A549 (cell line): ENCODE results near the gene RELN. TPM values are rescaled to one million over a fixed set of nuclear protein-coding genes. Genes with fewer than 3 reads are reported as not detected.
"Not testable (repeated sequence)": the region's sequence is repeated elsewhere in the genome, so short reads cannot be mapped to it uniquely, and the experiment has no call there.

Experiments used
- ATAC-seq, 2 experiments: fragments of 200-7000 bp in 1 of 2; fragments of >200 bp in 1 of 2; cut with Nextera tagmentation in 1 of 2; cut with Tn5 transposase in 1 of 2; 3 replicates each; pipeline versions ENCODE4 v1.8.0 to v1.9.1; 2018 to 2020; ENCODE audit warnings: mild to moderate bottlenecking in 1 of 2, moderate library complexity in 1 of 2
- CTCF ChIA-PET: fragments of 300-600 bp; sonication (Branson Sonifier 250); formaldehyde crosslinking; extraction: SDS; loops from one replicate; lab custom pipeline; 2021; ENCODE audit warnings: antibody characterized with exemption, inconsistent platforms; lab: Yijun Ruan, JAX
- POLR2A ChIA-PET: fragments of 350-600 bp; formaldehyde crosslinking; extraction: SDS; loops from one replicate; lab custom pipeline; 2021; ENCODE audit warnings: antibody characterized with exemption, inconsistent platforms; lab: Yijun Ruan, JAX
- DNase-seq, 2 experiments: peaks; one replicate each; pipeline versions ENCODE4 v3.0.0 to v3.0.0-alpha.2; 2011 to 2016; ENCODE audit warnings: low read depth in 1 of 2, low spot score in 1 of 2
- FAIRE-seq: peaks from 2 replicates; lab custom pipeline; 2011; peaks lifted over from hg19 to GRCh38; lab: Jason Lieb, UNC
- H3K27ac ChIP-seq, 2 experiments: fragments of >200 bp; sonication (Bioruptor Twin); formaldehyde crosslinking; 3 replicates each; pipeline ENCODE4 v1.5.1; 2016 to 2017
- H3K4me1 ChIP-seq: fragments of >200 bp; sonication (Bioruptor Twin); formaldehyde crosslinking; 3 replicates; pipeline ENCODE4 v1.6.1; 2016
- H3K4me2 ChIP-seq: fragments of >200 bp; sonication (Bioruptor Twin); formaldehyde crosslinking; 3 replicates; pipeline ENCODE4 v1.6.1; 2016
- H3K4me3 ChIP-seq: fragments of >200 bp; sonication (Bioruptor Twin); formaldehyde crosslinking; 3 replicates; pipeline ENCODE4 v1.5.1; 2016
- H3K9me3 ChIP-seq: fragments of >200 bp; sonication (Bioruptor Twin); formaldehyde crosslinking; 3 replicates; pipeline ENCODE4 v1.6.1; 2016
- CHD2 ChIP-seq: fragments of 150-350 bp; IDR thresholded peaks from 2 replicates; pipeline ENCODE4 v1.6.1; 2014; ENCODE audit warnings: low read length; ENCODE audit not compliant: partially characterized antibody
- E2F6 ChIP-seq: IDR thresholded peaks from 2 replicates; pipeline ENCODE4 v1.6.1; 2012; ENCODE audit warnings: low read depth, borderline replicate concordance
- EHF ChIP-seq: fragments of 250-450 bp; sonication (Bioruptor Pico); IDR thresholded peaks from 2 replicates; pipeline ENCODE4 v1.5.0; 2020; ENCODE audit warnings: mild to moderate bottlenecking
- ELK1 ChIP-seq: fragments of 150-350 bp; IDR thresholded peaks from 2 replicates; pipeline ENCODE4 v1.6.1; 2014; ENCODE audit warnings: low read depth, mild to moderate bottlenecking, low read length
- FOSB ChIP-seq: fragments of 250-450 bp; sonication (Bioruptor Pico); IDR thresholded peaks from 2 replicates; pipeline ENCODE4 v1.5.0; 2020; ENCODE audit warnings: mild to moderate bottlenecking, moderate library complexity
- FOXS1 ChIP-seq: fragments of 250-450 bp; sonication (Bioruptor Pico); IDR thresholded peaks from 2 replicates; pipeline ENCODE4 v1.5.0; 2020; ENCODE audit warnings: mild to moderate bottlenecking, moderate library complexity
- GATA3 ChIP-seq: IDR thresholded peaks from 2 replicates; pipeline ENCODE4 v1.6.1; 2012; ENCODE audit warnings: borderline replicate concordance
- HDAC2 ChIP-seq: fragments of 200-600 bp; sonication (generic); IDR thresholded peaks from 2 replicates; pipeline ENCODE4 v1.6.1; 2016
- HES2 ChIP-seq: fragments of >200 bp; sonication (Bioruptor Twin); formaldehyde crosslinking; IDR thresholded peaks from 2 replicates; pipeline ENCODE4 v1.6.1; 2016
- JUN ChIP-seq, 2 experiments: fragments of >200 bp; sonication (Bioruptor Twin); formaldehyde crosslinking; IDR thresholded peaks; 2 replicates in 1 of 2; 3 replicates in 1 of 2; pipeline ENCODE4 v1.6.1; 2016 to 2017
- JUNB ChIP-seq: fragments of >200 bp; sonication (Bioruptor Twin); formaldehyde crosslinking; IDR thresholded peaks from 2 replicates; pipeline ENCODE4 v1.6.1; 2016
- MAZ ChIP-seq: fragments of 150-350 bp; IDR thresholded peaks from 2 replicates; pipeline ENCODE4 v1.6.1; 2014; ENCODE audit warnings: antibody characterized with exemption, low read depth, low read length, borderline replicate concordance
- MYC ChIP-seq: IDR thresholded peaks from 2 replicates; pipeline ENCODE4 v1.6.1; 2012; ENCODE audit warnings: mild to moderate bottlenecking, inconsistent platforms, low read length, improper control_type of control experiment, borderline replicate concordance
- RARB ChIP-seq: fragments of 250-450 bp; sonication (Bioruptor Pico); IDR thresholded peaks from 2 replicates; pipeline ENCODE4 v1.8.0; 2021; ENCODE audit warnings: mild to moderate bottlenecking, moderate library complexity
- RCOR1 ChIP-seq: fragments of 150-350 bp; IDR thresholded peaks from 2 replicates; pipeline ENCODE4 v1.6.1; 2014; ENCODE audit warnings: antibody characterized with exemption, low read length, low read depth
- RFX5 ChIP-seq: fragments of 450-650 bp; IDR thresholded peaks from 2 replicates; pipeline ENCODE4 v1.7.1; 2014; ENCODE audit warnings: antibody characterized with exemption, mild to moderate bottlenecking, moderate library complexity
- RNF2 ChIP-seq: fragments of 200-600 bp; sonication (generic); IDR thresholded peaks from 2 replicates; pipeline ENCODE4 v1.6.1; 2016; ENCODE audit warnings: low read depth, mild to moderate bottlenecking, antibody characterized with exemption, moderate library complexity, borderline replicate concordance
- SMC3 ChIP-seq: fragments of >200 bp; sonication (Bioruptor Twin); formaldehyde crosslinking; IDR thresholded peaks from 3 replicates; pipeline ENCODE4 v1.6.1; 2018; ENCODE audit warnings: inconsistent platforms
- TFCP2L1 ChIP-seq: fragments of 250-450 bp; sonication (Bioruptor Pico); IDR thresholded peaks from 2 replicates; pipeline ENCODE4 v1.5.0; 2021; ENCODE audit warnings: mild to moderate bottlenecking
- WGBS: methylation state at CpG from one replicate; pipeline ENCODE4 v1.1.6; 2017; ENCODE audit errors: missing lambda C conversion rate; 5-methylcytosine and 5-hydroxymethylcytosine counted together
- polyA plus RNA-seq, 4 experiments: library from polyadenylated mRNA; depleted of rRNA in 3 of 4; stranded (reverse); fragments of >200 nt; fragmentation: RNase III in 1 of 4; extraction: RNeasy Plus Mini Kit Qiagen cat#74134 plus additional on column Dnase treatment in 1 of 4; gene quantifications; 2 replicates in 3 of 4; 3 replicates in 1 of 4; pipeline ENCODE4 v1.2.3, GENCODE V29; 2011 to 2017

The RELN gene
- polyA plus RNA-seq, 2 of the 4 experiments (the other 2 are of a cell fraction): not detected

- CTCF ChIA-PET: interaction anchor here (0.7 kb wide), 1 partner anchor 23 kb away, joined by 3 read pairs; no protein-coding TSS in a partner anchor
- no peak overlapping the region for H3K27ac ChIP-seq
- no peak for FAIRE-seq
- WGBS: 46% methylated on average over 2 of the region's 2 CpGs
- no peak for TF ChIP-seq RNF2
- POLR2A ChIA-PET: no interaction called here
- no peak overlapping the region for H3K4me3 ChIP-seq
- no peaks in the 10 kb centered on the region for H3K4me1 ChIP-seq
- no peak for ATAC-seq
- no peaks in the 10 kb centered on the region for H3K9me3 ChIP-seq
- no peak overlapping the region for H3K4me2 ChIP-seq
- no peak for DNase-seq
Measured at GRCh38 chr7:103905997-103906396, 83.5 kb downstream of the RELN start.

DNA sequence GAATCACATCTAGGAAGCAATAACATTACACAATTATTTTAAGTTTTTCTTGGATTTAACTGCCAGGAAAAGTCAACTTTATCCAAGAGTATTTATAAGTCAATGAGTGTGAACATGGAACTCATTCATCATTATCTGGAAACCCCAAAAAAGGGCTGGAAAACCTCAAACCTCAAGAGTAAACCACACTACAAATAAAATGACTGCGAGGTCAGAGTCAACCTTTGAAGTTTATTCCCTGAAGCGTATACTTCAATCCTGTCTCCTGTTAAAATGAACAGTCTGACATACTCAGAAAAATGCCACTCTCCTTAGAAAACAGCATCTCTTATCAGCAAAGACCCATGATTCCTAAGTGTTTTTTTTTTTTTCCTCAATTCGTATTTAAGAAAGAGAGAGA lies 86.5 kb downstream of the RELN start:
- DNase-seq (no peak), ATAC-seq (no peak), FAIRE-seq (no peak)
- Histone ChIP-seq H3K27ac (no peak overlapping the region), H3K4me1 (no peaks in the 10 kb centered on the region), H3K4me3 (no peak overlapping the region), H3K4me2 (no peak overlapping the region), H3K9me3 (no peaks in the 10 kb centered on the region)
- ChIA-PET CTCF (no interaction called here), POLR2A (no interaction called here)
- 17% methylated on average over 3 of the region's 3 CpGs for WGBS
- TF ChIP-seq HDAC2: no peak

DNA sequence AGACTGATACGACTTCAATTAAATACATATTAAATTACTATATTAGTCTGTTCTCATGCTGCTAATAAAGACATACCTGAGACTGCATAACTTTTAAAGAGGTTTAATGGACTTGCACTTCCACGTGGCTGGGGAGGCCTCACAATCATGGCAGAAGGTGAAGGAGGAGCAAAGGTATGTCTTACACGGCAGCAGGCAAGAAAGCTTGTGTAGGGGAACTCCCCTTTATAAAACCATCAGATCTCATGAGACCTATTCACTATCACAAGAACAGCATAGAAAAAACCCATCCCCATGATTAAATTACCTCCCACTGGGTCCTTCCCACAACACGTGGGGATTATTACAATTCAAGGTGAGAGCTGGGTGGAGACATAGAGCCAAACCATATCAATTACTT lies 92.6 kb downstream of the RELN start:
- H3K4me3 ChIP-seq, ATAC-seq, H3K4me1 ChIP-seq, H3K4me2 ChIP-seq, DNase-seq, POLR2A ChIA-PET, H3K27ac ChIP-seq, CTCF ChIA-PET, FAIRE-seq, H3K9me3 ChIP-seq: not testable (repeated sequence)
- WGBS: 30% methylated on average over 4 of the region's 4 CpGs

DNA sequence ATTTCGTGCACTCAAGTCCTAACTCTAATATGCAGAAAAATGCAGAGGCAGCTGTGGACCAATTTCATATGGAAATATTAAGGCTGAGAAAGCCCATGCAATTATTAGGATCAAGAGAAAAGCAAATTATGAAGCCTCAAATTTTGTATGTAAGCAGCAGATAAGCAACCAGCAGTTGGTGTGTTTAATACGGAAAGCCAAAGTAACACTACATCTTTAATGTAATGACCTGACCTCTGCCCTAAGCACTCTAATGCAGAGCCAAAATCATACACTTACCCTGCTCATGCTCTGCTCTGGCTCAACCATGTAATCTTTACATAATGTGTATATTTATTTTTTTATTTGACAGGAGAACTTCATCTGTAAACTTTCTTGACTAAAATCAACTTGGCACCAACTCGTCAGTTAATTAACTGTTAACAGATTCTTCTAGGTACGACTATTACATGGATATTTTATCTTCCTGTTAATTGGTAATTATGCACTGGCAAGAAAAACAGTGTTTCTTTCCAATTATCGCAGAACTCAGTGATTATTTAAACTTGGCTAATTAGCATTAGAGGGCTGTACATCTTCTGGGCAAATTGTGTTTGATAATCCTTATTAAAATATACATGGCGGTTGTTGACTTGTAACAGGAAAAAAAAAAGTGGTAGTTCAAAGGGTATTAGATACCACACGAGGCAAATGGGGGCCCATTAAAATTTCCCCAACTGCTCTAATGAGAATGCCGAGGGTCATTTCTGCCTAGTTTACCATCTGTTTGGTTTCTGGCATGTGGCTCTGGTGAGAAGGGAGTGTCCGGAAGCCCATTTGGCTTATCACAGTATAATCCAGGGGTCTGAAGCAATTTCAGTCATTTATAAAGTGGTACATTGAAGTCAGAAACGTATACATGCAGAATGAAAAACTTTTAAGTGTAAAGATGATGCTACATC lies 94.5 kb downstream of the RELN start:
- ChIA-PET CTCF (no interaction called here), POLR2A (no interaction called here)
- no peaks in the 10 kb centered on the region for H3K9me3 ChIP-seq
- ATAC-seq: no peak
- WGBS: 25% methylated on average over 10 of the region's 10 CpGs
- no peak for FAIRE-seq
- H3K27ac ChIP-seq: no peak overlapping the region
- H3K4me3 ChIP-seq: no peak overlapping the region
- H3K4me2 ChIP-seq: no peak overlapping the region
- no peaks in the 10 kb centered on the region for H3K4me1 ChIP-seq
- no peak for DNase-seq
- TF ChIP-seq RNF2 (no peak), EHF (no peak), MYC (no peak), RARB (CRISPR knock-in tag) (no peak), E2F6 (no peak), SMC3 (no peak), FOXS1 (CRISPR knock-in tag) (no peak), CHD2 (no peak), GATA3 (no peak), JUN (IDR thresholded peaks at IDR 0.05) (no peak), RCOR1 (no peak), TFCP2L1 (CRISPR knock-in tag) (no peak), JUNB (no peak), MAZ (no peak), RFX5 (no peak), ELK1 (no peak), HES2 (no peak), FOSB (no peak)
